Erythroblast (primary cell): ENCODE results near the gene KRAS.

Source experiments
- GATA1 ChIP-seq: IDR thresholded peaks from 2 replicates; pipeline ENCODE4 v1.6.1; 2011; ENCODE audit warnings: low read depth, mild to moderate bottlenecking, control low read depth, low read length, moderate library complexity
- POLR2A ChIP-seq: IDR thresholded peaks from 2 replicates; pipeline ENCODE4 v1.6.1; 2011; ENCODE audit warnings: mild to moderate bottlenecking, low read length

GRCh38 chr12:25155022-25155576 lies 95.6 kb downstream of the KRAS start:
- TF ChIP-seq POLR2A (no peak), GATA1 (no peak)
